GM13976 (cell line): Measurements from ENCODE around the gene CDC123.
"Not testable (repeated sequence)": the region's sequence is repeated elsewhere in the genome, so short reads cannot be mapped to it uniquely, and the experiment has no call there.

Source experiments
- DNase-seq: peaks from one replicate; pipeline ENCODE4 v3.0.0; 2012; ENCODE audit warnings: low spot score
- CTCF ChIP-seq: IDR thresholded peaks from 2 replicates; pipeline ENCODE4 v1.5.1; 2012; ENCODE audit warnings: borderline replicate concordance, mild to moderate bottlenecking; ENCODE audit not compliant: insufficient read depth; ENCODE audit errors: extremely low read depth, missing control alignments, control extremely low read depth
- in situ Hi-C: fragments of 300-500 bp; cut with MboI; formaldehyde crosslinking; loops from one replicate; pipeline ENCODE4 v1.12.0; 2022; ENCODE audit warnings: low sequenced_read_pairs, mixed read lengths, inconsistent platforms; ENCODE audit not compliant: unreplicated experiment

Gene CDC123

GRCh38 chr10:12279281-12279680 lies 83.3 kb downstream of the CDC123 start:
- in situ Hi-C loops: no loop called here
- TF ChIP-seq CTCF: no peak
- DNase-seq: no peak

GRCh38 chr10:12287772-12288171 lies 91.8 kb downstream of the CDC123 start:
- no peak for DNase-seq
- no peak for TF ChIP-seq CTCF
- in situ Hi-C loops: no loop called here

GRCh38 chr10:12297784-12298183 lies 101.8 kb downstream of the CDC123 start:
- DNase-seq, in situ Hi-C loops: not testable (repeated sequence)

DNA sequence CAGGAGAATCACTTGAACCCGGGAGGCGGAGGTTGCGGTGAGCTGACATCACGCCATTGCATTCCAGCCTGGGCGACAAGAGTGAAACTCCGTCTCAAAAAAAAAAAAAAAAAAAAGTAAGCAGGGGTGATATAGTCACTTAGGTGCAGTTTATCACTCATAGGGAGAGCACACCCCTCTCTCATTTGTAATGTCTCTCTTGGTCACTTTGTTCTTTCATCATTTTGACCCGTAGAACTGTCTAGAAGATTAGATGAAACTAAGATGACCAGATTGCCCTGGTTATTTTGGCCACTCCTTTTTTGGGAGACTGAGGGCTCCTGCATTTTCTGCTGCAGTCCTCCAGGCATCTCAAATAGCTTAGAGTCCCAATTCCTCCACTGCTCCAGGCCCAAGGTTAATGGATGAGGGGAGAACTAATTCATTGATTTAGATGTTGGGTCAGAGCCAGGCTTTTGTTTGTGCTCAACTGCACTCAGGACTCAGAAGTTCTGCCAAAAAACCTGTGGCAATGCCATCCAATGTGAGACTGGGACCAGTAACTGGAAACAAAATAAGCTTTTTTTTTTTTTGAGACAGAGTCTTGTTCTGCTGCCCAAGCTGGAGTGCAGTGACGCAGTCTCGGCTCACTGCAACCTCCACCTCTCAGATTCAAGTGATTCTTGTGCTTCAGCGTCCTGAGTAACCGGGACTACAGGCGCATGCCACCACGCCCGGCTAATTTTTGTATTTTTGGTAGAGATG lies 103.4 kb downstream of the CDC123 start:
- in situ Hi-C loops: no loop called here
- DNase-seq: no peak
- no peak for TF ChIP-seq CTCF
